Tibial artery (tissue), 4 donors: ENCODE results near the gene UTP11.

Experiments used
- DNase-seq, 2 donors: peaks; one replicate each; pipeline ENCODE4 v3.0.0-alpha.2; 2019
- H3K27ac ChIP-seq, 2 donors: fragments of 200-600 bp; sonication (generic) in 1 of 2; 1 replicate in 1 of 2; 2 replicates in 1 of 2; pipeline ENCODE4 v1.5.1; 2018 to 2019; ENCODE audit warnings: mild to moderate bottlenecking in 1 of 2
- H3K27me3 ChIP-seq, 2 donors: fragments of 200-600 bp; sonication (generic) in 1 of 2; one replicate each; pipeline versions ENCODE4 v1.5.1 to v1.6.0; 2016 to 2019
- H3K36me3 ChIP-seq, 3 donors: fragments of 200-600 bp; sonication (generic) in 2 of 3; one replicate each; pipeline ENCODE4 v1.5.1; 2016 to 2019; ENCODE audit warnings: mild to moderate bottlenecking in 2 of 3
- H3K4me1 ChIP-seq, 4 donors: fragments of 200-600 bp; sonication (generic) in 2 of 4; 1 replicate in 3 of 4; 2 replicates in 1 of 4; pipeline ENCODE4 v1.5.1; 2016 to 2019
- H3K4me3 ChIP-seq, 2 donors: fragments of 200-600 bp; sonication (generic) in 1 of 2; 1 replicate in 1 of 2; 2 replicates in 1 of 2; pipeline ENCODE4 v1.5.1; 2018 to 2019; ENCODE audit warnings: mild to moderate bottlenecking in 2 of 2
- H3K9me3 ChIP-seq, 3 donors: fragments of 200-600 bp; sonication (generic) in 1 of 3; one replicate each; pipeline ENCODE4 v1.5.1; 2016 to 2019
- CTCF ChIP-seq, 2 experiments: fragments of 200-600 bp in 1 of 2; fragments of 450-650 bp in 1 of 2; IDR thresholded peaks; one replicate each; pipeline ENCODE4 v1.5.1; 2017 to 2019; ENCODE audit warnings: antibody characterized with exemption in 2 of 2, mild to moderate bottlenecking in 1 of 2, moderate library complexity in 1 of 2
- intact Hi-C: fragments of 100-400 bp; cut with DNase I; formaldehyde crosslinking; loops from one replicate; pipeline ENCODE4 v1.15.0; 2023; ENCODE audit warnings: low total_unique reads

UTP11 gene

GRCh38 chr1:38020396-38020795 lies 7.9 kb downstream of the UTP11 start:
- intact Hi-C loops: no loop called here
- H3K36me3 ChIP-seq: peaks cover 81 to 94% (median 87%) of the 10 kb centered on the region in 3 donors
- no peak overlapping the region for H3K4me3 ChIP-seq
- H3K4me1 ChIP-seq: peaks cover 0 to 9% (median 4%) of the 10 kb centered on the region in 4 donors
- no peaks in the 10 kb centered on the region for H3K9me3 ChIP-seq
- TF ChIP-seq CTCF (IDR thresholded peaks at IDR 0.05): no peak
- no peaks in the 10 kb centered on the region for H3K27me3 ChIP-seq
- H3K27ac ChIP-seq: no peak overlapping the region
- DNase-seq: no peak

- TF ChIP-seq CTCF (IDR thresholded peaks at IDR 0.05): no peak
- intact Hi-C loops: no loop called here
- Histone ChIP-seq H3K27ac (no peak overlapping the region), H3K36me3 (peaks cover 82 to 96% (median 96%) of the 10 kb centered on the region in 3 donors), H3K4me1 (no peaks in the 10 kb centered on the region), H3K9me3 (no peaks in the 10 kb centered on the region), H3K4me3 (no peak overlapping the region), H3K27me3 (no peaks in the 10 kb centered on the region)
- no peak for DNase-seq
Observed at GRCh38 chr1:38021969-38022368, 9.4 kb downstream of the UTP11 start.

- intact Hi-C loops: no loop called here
- Histone ChIP-seq H3K9me3 (no peaks in the 10 kb centered on the region), H3K36me3 (peaks cover 77 to 91% (median 88%) of the 10 kb centered on the region in 3 donors), H3K4me1 (no peaks in the 10 kb centered on the region), H3K27ac (no peak overlapping the region), H3K27me3 (no peaks in the 10 kb centered on the region), H3K4me3 (no peak overlapping the region)
- TF ChIP-seq CTCF (IDR thresholded peaks at IDR 0.05): no peak
- no peak for DNase-seq
Observed at GRCh38 chr1:38022810-38023209, 10.3 kb downstream of the UTP11 start.

GRCh38 chr1:38025233-38025632 lies 12.7 kb downstream of the UTP11 start:
- H3K4me1 ChIP-seq: peaks cover 0 to 16% (median 15%) of the 10 kb centered on the region in 4 donors
- no peak overlapping the region for H3K27ac ChIP-seq
- H3K27me3 ChIP-seq: no peaks in the 10 kb centered on the region
- peaks cover 55 to 69% (median 64%) of the 10 kb centered on the region in 3 donors for H3K36me3 ChIP-seq
- no peak overlapping the region for H3K4me3 ChIP-seq
- no peaks in the 10 kb centered on the region for H3K9me3 ChIP-seq
- no peak for DNase-seq
- TF ChIP-seq CTCF (IDR thresholded peaks at IDR 0.05): no peak
- intact Hi-C loops: no loop called here

- intact Hi-C loops: no loop called here
- no peak for DNase-seq
- H3K36me3 ChIP-seq: peaks cover 51 to 65% (median 59%) of the 10 kb centered on the region in 3 donors
Observed at GRCh38 chr1:38025664-38026063, 13.1 kb downstream of the UTP11 start.

More at GRCh38 chr1:38025664-38026063, 13.1 kb downstream of the UTP11 start:
- Histone ChIP-seq H3K9me3 (no peaks in the 10 kb centered on the region), H3K4me1 (peaks cover 0 to 21% (median 19%) of the 10 kb centered on the region in 4 donors), H3K27ac (no peak overlapping the region), H3K27me3 (peaks cover 0 to 3% of the 10 kb centered on the region in 2 donors), H3K4me3 (no peak overlapping the region)
- no peak for TF ChIP-seq CTCF (IDR thresholded peaks at IDR 0.05)
